HFF-Myc (cell line): ENCODE data around the gene GBGT1.

Source experiments
- DNase-seq: peaks from one replicate; pipeline ENCODE4 v3.0.0-alpha.2; 2011; ENCODE audit warnings: low read depth; ENCODE audit errors: extremely low read depth
- H3K4me3 ChIP-seq: replicated peaks from 2 replicates; pipeline ENCODE4 v1.5.1; 2011; ENCODE audit warnings: low read depth, mild to moderate bottlenecking, control low read depth, low read length
- CTCF ChIP-seq: IDR thresholded peaks from 2 replicates; pipeline ENCODE4 v1.5.1; 2012; ENCODE audit warnings: mild to moderate bottlenecking, low read depth, low read length, control low read depth; ENCODE audit errors: missing control alignments

The GBGT1 gene

GRCh38 chr9:133111808-133112662 is 51.7 kb downstream of the GBGT1 start:
- DNase-seq: no peak
- no peak overlapping the region for H3K4me3 ChIP-seq
- TF ChIP-seq CTCF: no peak

DNA sequence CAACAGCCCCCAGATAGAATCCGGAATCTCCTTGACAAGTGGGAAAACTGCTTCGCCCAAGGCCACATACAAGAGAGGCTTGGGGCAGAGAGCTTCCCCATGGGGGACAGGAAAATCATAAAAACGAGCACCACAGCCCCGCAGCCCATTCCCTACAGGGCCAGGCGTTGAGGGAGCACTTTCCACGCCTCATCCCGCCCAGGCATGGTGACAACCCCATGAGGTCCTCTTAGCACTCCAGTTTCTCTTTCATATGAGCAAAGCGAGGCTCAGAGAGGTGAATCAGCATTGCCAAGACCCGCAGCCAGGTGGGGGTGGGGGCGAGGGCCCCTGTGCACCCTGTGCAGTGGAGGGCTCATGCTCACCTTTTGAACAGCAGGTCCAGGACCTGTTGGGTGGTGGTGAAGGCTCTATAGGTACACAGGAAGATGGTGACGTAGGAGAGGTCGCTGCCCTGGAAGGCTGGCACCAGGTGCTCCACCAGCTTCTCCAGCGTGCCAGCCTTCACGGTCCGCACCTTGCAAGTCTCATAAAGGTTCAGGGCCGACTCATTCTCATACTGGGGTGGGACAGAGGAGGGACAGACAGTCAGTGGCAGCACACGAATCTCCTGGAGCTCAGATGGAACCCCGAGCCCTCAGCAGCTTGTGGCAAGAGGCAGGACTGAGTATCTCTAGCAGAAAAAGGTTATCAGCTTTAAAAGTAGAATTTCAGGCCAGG is 53.6 kb downstream of the GBGT1 start:
- H3K4me3 ChIP-seq: no peak overlapping the region
- TF ChIP-seq CTCF: no peak
- DNase-seq: no peak

DNA sequence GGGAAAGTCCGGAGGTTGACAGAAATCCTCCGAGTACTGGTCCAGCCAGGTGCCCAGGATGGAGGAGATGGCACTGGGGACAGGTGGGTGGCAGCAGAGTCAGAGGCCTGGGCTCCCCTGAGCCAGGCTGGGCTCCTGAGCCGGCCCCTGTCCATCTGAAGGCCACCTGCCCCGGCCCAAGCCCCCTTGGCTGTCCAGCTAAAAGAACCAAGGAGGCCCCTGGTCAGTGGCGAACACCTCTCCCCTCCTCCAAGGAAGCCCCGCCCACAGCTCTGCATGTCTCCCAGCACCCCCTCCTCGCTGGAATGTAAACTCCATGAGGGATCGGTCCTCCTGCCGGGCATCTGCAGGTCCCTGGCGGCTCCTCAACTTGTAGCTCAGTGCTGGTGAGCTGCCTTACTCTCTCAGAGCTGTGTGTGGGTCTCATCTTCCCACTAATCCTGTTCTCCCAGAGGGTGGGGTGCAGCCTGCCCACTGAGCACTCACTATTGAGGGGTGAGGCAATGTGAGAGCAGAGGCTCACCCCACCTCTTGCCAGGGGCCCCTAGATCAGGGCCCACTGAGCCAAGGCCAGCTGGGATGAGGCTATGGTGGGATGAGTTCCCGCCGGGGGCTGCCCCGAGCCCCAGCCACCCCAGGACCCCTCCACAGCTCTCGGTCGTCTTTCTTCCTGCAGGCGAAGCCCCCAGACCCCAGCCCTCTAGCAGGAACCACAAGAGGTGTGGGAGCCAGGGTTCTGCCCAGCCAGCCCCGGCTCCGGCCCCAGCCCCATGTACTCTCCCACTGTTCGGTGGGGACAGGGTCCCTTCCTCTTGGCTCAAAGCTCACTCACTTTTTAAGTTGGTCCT is 54.7 kb downstream of the GBGT1 start:
- DNase-seq: no peak
- H3K4me3 ChIP-seq: no peak overlapping the region
- no peak for TF ChIP-seq CTCF

DNA sequence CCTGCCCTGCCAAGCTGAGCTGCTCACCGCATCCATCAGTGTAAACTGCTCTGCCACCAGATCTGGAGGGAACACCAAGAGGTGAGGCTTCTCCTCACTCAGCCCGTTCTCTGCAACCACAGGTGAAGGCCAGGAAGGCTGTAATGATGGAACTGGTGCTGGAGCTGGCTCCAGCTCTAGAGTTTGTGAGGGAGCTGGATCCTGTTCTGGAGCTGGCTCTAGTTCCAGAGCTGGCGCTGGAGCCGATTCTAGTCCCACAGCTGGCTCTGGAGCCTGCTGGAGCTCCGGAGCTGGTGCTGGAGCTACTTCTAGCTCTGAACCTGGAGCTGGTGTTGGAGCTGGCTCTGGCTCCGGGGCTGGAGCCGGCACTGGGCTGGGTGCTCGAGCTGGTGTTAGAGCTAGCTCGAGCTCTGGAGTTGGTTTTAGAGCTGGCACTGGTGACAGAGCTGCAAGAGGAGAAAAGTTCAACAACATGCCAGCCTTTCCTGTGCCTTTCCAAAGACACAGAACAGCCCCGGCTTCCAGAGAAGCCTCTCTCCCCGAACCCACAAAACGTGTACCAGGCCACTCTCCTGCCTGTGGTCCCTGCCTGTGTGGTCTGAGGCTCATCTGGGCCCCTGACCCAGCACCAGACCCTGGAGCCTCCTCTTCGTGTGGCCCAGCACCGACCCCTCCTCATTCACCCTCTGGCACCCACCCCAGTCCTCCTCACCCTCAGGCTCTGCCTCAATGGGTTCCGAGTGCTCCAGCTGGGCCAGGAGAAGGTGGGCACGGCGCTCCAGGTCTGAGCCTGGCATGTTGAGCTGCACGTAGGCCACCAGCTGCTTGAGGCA is 55.5 kb downstream of the GBGT1 start:
- no peak for TF ChIP-seq CTCF
- no peak overlapping the region for H3K4me3 ChIP-seq
- no peak for DNase-seq

GRCh38 chr9:133107245-133107722 is 56.4 kb downstream of the GBGT1 start:
- DNase-seq: no peak
- no peak for TF ChIP-seq CTCF
- H3K4me3 ChIP-seq: no peak overlapping the region
